ENCODE results near the gene COL16A1.
A peak's percentile ranks its signal among the peaks of the same experiment; 100 is the strongest.

The COL16A1 gene

DNA sequence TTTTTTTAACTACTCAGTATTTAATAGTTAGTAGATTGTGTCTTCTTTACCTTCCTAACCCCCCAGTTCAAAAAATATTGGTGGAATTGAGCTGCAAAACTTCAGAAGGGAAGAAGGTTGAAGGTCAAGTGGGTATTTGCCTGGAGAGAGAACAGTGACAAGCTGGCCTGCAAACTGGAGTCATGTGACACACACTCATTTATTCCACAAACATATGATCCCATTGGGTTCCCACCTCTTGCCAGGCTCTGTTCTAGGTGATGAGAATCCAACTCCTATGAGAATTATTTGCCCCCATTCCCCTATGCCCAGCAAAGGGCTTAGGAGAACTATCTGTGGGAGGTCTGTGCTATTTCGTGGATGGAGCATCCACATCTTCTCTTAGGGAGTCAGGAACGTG is 55.6 kb downstream of the COL16A1 start:
- H3K4me3 ChIP-seq (ENCODE audit: low read depth, low read length): no peak overlapping the region
- TF ChIP-seq, protein P1, sequence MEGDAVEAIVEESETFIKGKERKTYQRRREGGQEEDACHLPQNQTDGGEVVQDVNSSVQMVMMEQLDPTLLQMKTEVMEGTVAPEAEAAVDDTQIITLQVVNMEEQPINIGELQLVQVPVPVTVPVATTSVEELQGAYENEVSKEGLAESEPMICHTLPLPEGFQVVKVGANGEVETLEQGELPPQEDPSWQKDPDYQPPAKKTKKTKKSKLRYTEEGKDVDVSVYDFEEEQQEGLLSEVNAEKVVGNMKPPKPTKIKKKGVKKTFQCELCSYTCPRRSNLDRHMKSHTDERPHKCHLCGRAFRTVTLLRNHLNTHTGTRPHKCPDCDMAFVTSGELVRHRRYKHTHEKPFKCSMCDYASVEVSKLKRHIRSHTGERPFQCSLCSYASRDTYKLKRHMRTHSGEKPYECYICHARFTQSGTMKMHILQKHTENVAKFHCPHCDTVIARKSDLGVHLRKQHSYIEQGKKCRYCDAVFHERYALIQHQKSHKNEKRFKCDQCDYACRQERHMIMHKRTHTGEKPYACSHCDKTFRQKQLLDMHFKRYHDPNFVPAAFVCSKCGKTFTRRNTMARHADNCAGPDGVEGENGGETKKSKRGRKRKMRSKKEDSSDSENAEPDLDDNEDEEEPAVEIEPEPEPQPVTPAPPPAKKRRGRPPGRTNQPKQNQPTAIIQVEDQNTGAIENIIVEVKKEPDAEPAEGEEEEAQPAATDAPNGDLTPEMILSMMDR (IDR thresholded peaks at IDR 0.05; ENCODE audit: insufficient read depth, low read depth, low read length, missing control alignments): no peak
- no peak for DNase-seq (ENCODE audit: low read depth)

- no peak overlapping the region for H3K4me3 ChIP-seq (ENCODE audit: low read depth, low read length)
- TF ChIP-seq, protein P1 (IDR thresholded peaks at IDR 0.05; ENCODE audit: insufficient read depth, low read depth, low read length, missing control alignments): no peak
- no peak for DNase-seq (ENCODE audit: low read depth)
Measured at GRCh38 chr1:31647106-31647505, 56.7 kb downstream of the COL16A1 start.

GRCh38 chr1:31646259-31646960 is 57.4 kb downstream of the COL16A1 start:
- no peak for DNase-seq (ENCODE audit: low read depth)
- H3K4me3 ChIP-seq (ENCODE audit: low read depth, low read length): no peak overlapping the region
- TF ChIP-seq, protein P1 (IDR thresholded peaks at IDR 0.05; ENCODE audit: insufficient read depth, low read depth, low read length, missing control alignments): no peak

DNA sequence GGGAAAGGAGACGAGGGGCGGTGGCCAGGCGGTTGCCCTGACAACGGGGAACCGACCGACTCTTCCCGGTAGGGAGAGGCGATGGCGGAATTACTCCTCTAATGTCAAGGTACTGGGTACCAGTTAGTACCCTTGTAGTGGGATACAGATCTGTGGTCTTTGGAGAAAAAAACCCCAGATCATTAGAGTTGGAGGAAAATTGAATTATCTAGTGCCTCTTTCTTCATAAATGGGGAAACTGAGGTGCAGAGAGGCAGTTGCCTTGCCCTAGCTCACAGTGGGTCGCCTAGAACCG is 58.6 kb downstream of the COL16A1 start:
- TF ChIP-seq, protein P1 (IDR thresholded peaks at IDR 0.05; ENCODE audit: insufficient read depth, low read depth, low read length, missing control alignments): no peak
- peak overlapping the region; percentile 98 for H3K4me3 ChIP-seq (ENCODE audit: low read depth, low read length)
- no peak for DNase-seq (ENCODE audit: low read depth)

- DNase-seq (ENCODE audit: low read depth): peak; percentile 98
- TF ChIP-seq, protein P1 (IDR thresholded peaks at IDR 0.05; ENCODE audit: insufficient read depth, low read depth, low read length, missing control alignments): no peak
- H3K4me3 ChIP-seq (ENCODE audit: low read depth, low read length): peak within 1 kb of the TSS; percentile 98
Measured at GRCh38 chr1:31644560-31645273, 59.1 kb downstream of the COL16A1 start, which contains the start of gene PEF1. Gene PEF1, minus strand, starts transcription at chr1:31644876. Its CDS starts 12 bp downstream, at chr1:31644864.

- DNase-seq (ENCODE audit: low read depth): no peak
- peak overlapping the region; percentile 98 for H3K4me3 ChIP-seq (ENCODE audit: low read depth, low read length)
- TF ChIP-seq, protein P1 (IDR thresholded peaks at IDR 0.05; ENCODE audit: insufficient read depth, low read depth, low read length, missing control alignments): no peak
Measured at GRCh38 chr1:31643976-31644559, 59.7 kb downstream of the COL16A1 start.
